K562 (cell line): ENCODE results near the gene RFX7. TPM values are rescaled to one million over a fixed set of nuclear protein-coding genes. Genes with fewer than 3 reads are reported as not detected.

Experiments used
- BMI1 ChIP-seq: fragments of 150-350 bp; IDR thresholded peaks from 2 replicates; pipeline ENCODE4 v1.6.1; 2014; ENCODE audit warnings: low read length
- CEBPB ChIP-seq: fragments of 450-650 bp; IDR thresholded peaks from 2 replicates; pipeline ENCODE4 v1.6.1; 2016; ENCODE audit warnings: missing genetic modification characterization, missing compliant biosample characterization
- DPF2 ChIP-seq: fragments of 450-650 bp; IDR thresholded peaks from 2 replicates; pipeline ENCODE4 v1.6.1; 2016
- KHSRP ChIP-seq: fragments of 450-650 bp; IDR thresholded peaks from 2 replicates; pipeline ENCODE4 v1.6.1; 2017
- PRMT5 ChIP-seq: sonication (generic); formaldehyde crosslinking; IDR thresholded peaks from 2 replicates; pipeline ENCODE4 v1.5.0; 2020; ENCODE audit warnings: missing genetic modification reagents
- ZC3H11A ChIP-seq: IDR thresholded peaks from 2 replicates; pipeline ENCODE4 v1.6.1; 2012; ENCODE audit warnings: low read depth, low read length, improper control_type of control experiment
- ZNF586 ChIP-seq: fragments of 450-650 bp; formaldehyde crosslinking; conservative IDR thresholded peaks from 2 replicates; pipeline ENCODE4 v1.4.0; 2020; ENCODE audit warnings: mild to moderate bottlenecking, moderate library complexity
- polyA plus RNA-seq, 8 experiments: library from polyadenylated mRNA; depleted of rRNA in 4 of 8; stranded (reverse) in 5 of 8; unstranded in 3 of 8; fragments of >200 nt; fragmentation: Nextera tagmentation in 2 of 8; fragmentation: Illumina TruSeq in 1 of 8; extraction: Ambion mirVana in 2 of 8; extraction: Trizol in 1 of 8; gene quantifications; 2 replicates each; pipeline versions ENCODE4 v1.2.1 to v1.2.3, GENCODE V29; 2011 to 2014; ENCODE audit warnings: inconsistent platforms in 1 of 8, missing spikeins in 1 of 8
- total RNA-seq, 7 experiments: library from RNA; depleted of rRNA in 6 of 7; stranded (reverse); fragments of >200 nt in 6 of 7; fragmentation: Illumina TruSeq in 2 of 7; extraction: Trizol in 2 of 7; gene quantifications; 2 replicates each; pipeline versions ENCODE4 v1.2.1 to v1.2.3, GENCODE V29; 2011 to 2021; ENCODE audit warnings: low replicate concordance in 1 of 7
- TF ChIP-seq, protein P1 (sequence below), 2 experiments: fragments of 450-650 bp in 1 of 2; sonication (generic) in 1 of 2; formaldehyde crosslinking in 1 of 2; IDR thresholded peaks in 1 of 2; conservative IDR thresholded peaks in 1 of 2; 2 replicates each; pipeline versions ENCODE4 v1.6.1 to v1.8.1; 2016 to 2023; ENCODE audit warnings: mild to moderate bottlenecking in 2 of 2, moderate library complexity in 2 of 2, inconsistent platforms in 1 of 2, missing genetic modification reagents in 1 of 2
- TF ChIP-seq, protein P2 (sequence below): sonication (generic); formaldehyde crosslinking; IDR thresholded peaks from 2 replicates; pipeline ENCODE4 v1.9.0; 2022; ENCODE audit warnings: mild to moderate bottlenecking, missing genetic modification reagents
- TF ChIP-seq, protein P3 (sequence below): fragments of 250-450 bp; sonication (Bioruptor Pico); IDR thresholded peaks from 2 replicates; pipeline ENCODE4 v1.5.0; 2021; ENCODE audit warnings: mild to moderate bottlenecking, moderate library complexity

RFX7 gene
- total and polyA plus RNA-seq, 9 of the 15 experiments (the other 6 are each of a cell fraction or from before 2014, with no cell fraction given) = 2.4 to 17.9 (median 6.3) TPM

GRCh38 chr15:56088389-56088788 is 155.3 kb downstream of the RFX7 start (continued):
- TF ChIP-seq, protein P1, sequence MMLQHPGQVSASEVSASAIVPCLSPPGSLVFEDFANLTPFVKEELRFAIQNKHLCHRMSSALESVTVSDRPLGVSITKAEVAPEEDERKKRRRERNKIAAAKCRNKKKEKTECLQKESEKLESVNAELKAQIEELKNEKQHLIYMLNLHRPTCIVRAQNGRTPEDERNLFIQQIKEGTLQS (IDR thresholded peaks at IDR 0.05) = peak; percentile 61
- TF ChIP-seq, protein P1 (CRISPR knock-in tag; conservative IDR thresholded peaks at IDR 0.05) = no peak
- no peak for TF ChIP-seq DPF2
- TF ChIP-seq, protein P2, sequence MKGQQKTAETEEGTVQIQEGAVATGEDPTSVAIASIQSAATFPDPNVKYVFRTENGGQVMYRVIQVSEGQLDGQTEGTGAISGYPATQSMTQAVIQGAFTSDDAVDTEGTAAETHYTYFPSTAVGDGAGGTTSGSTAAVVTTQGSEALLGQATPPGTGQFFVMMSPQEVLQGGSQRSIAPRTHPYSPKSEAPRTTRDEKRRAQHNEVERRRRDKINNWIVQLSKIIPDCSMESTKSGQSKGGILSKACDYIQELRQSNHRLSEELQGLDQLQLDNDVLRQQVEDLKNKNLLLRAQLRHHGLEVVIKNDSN (CRISPR knock-in tag) = no peak
- no peak for TF ChIP-seq ZC3H11A
- no peak for TF ChIP-seq PRMT5 (CRISPR knock-in tag)
- TF ChIP-seq KHSRP = no peak
- TF ChIP-seq, protein P3, sequence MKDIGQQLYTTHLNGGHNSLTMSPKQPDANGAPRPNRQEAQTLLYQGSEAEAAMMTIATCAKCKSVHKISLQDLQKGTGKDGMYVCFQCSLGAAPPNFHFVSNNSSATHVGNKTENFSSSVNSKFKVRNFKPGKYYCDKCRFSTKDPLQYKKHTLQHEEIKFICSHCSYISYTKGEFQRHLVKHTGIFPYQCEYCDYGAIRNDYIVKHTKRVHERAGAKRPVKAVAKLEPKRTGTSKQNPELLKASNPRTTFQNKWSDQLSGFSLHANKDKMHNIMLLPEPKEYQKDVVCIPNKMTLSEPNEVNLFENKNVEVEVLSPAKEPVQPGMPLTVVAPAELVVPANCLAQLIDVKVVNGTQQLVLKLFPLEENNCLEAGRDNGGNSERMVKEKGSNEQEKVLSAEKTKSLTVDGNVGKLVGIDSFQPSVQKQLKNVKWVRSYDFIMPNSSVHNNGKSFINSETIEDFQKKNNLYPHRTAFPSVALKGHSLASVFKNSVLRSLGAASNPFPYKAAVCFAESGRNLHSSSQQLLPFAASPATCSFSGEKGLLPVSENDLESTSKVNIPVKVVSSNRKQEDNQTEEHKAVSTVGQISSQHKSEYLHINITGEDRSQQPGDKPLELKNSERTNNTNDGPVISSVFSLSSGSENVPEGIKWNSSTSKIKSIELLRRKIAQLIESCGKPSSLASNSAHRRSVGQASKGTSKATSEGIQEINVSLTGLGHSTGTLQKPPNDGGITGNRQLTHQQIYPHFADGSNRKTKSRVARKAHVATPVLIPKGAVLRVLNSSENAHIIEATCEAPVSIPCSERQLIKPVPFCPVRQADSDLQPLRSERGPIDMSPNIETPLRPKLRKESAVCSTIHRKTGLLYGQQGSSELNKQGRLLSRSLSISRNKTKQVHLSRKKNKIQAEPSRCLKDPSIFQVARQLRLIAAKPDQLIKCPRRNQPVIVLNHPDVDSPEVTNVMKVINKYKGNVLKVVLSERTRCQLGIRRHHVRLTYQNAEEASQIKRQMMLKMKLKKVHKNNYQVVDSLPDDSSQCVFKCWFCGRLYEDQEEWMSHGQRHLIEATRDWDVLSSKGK (CRISPR knock-in tag) = no peak
- TF ChIP-seq ZNF586 (CRISPR knock-in tag) = no peak
- TF ChIP-seq BMI1 = no peak
- TF ChIP-seq CEBPB (tag) = peak; percentile 43; the same call in 1 of the 2 replicates
